Neural progenitor cell (in vitro differentiated cells): ENCODE measurements around the gene GPR158.

ENCODE experiments used
- EZH2 ChIP-seq: fragments of 200-600 bp; sonication (generic); IDR thresholded peaks from 2 replicates; pipeline ENCODE4 v1.6.1; 2017; ENCODE audit warnings: antibody characterized with exemption, mild to moderate bottlenecking, moderate library complexity
- EZH2phosphoT487 ChIP-seq: fragments of 200-600 bp; sonication (generic); IDR thresholded peaks from 2 replicates; pipeline ENCODE4 v1.6.1; 2017; ENCODE audit warnings: antibody characterized with exemption

DNA sequence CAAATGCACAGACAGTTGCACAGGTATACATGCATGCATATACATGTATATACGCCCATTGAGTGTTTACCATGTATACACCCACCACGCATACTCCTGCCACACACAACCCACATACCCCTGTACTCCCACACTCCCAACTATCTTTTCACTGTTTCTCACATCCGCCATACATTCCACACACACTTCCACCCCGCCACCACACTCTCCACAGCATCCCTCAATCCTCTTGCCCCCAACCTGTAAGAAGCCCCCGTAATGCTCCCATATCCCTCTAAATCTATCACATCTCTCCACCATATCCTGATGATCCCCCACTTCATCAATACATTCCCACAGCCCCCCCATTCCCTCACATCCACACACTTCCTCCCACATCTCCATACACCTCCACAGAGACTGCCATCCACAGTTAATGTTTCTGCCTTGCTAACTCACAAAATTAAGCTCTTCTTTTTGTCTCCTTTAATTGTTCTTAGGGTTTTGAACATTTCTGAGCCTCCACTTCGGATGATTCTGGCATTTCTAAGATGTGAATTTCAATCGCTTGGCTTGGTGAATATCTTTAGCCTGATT lies 47.4 kb downstream of the GPR158 start:
- TF ChIP-seq EZH2 (no peak), EZH2phosphoT487 (no peak)
